Inferior parietal cortex (tissue), 1 donor: ENCODE results near the gene IL17D.

ENCODE experiments used
- DNase-seq: peaks from one replicate; pipeline ENCODE4 v3.0.0-alpha.2; 2016; ENCODE audit errors: extremely low spot score

IL17D gene

GRCh38 chr13:20691616-20692015, 11.9 kb upstream of the IL17D start:
- no peak for DNase-seq

GRCh38 chr13:20696073-20696472, 7.4 kb upstream of the IL17D start:
- DNase-seq, result no peak

GRCh38 chr13:20699715-20700114, 3.8 kb upstream of the IL17D start:
- no peak for DNase-seq

- DNase-seq, result no peak
These were observed 3.2 kb upstream of the IL17D start for GRCh38 chr13:20700288-20700687.

- DNase-seq, result no peak
These were observed 2.0 kb upstream of the IL17D start for GRCh38 chr13:20701461-20701860.

GRCh38 chr13:20702530-20702914, 977 bp upstream of the IL17D start:
- DNase-seq, result no peak

GRCh38 chr13:20703780-20704458, 420 bp downstream of the IL17D start:
- DNase-seq, result peak; percentile 42

- DNase-seq, result no peak
These were observed 1.1 kb downstream of the IL17D start for GRCh38 chr13:20704459-20705069.

- DNase-seq, result no peak
These were observed 3.2 kb downstream of the IL17D start for GRCh38 chr13:20706661-20707060.

GRCh38 chr13:20708216-20708615, 4.7 kb downstream of the IL17D start:
- DNase-seq, result no peak

GRCh38 chr13:20709369-20709768, 5.9 kb downstream of the IL17D start:
- no peak for DNase-seq

- no peak for DNase-seq
These were observed 6.3 kb downstream of the IL17D start for GRCh38 chr13:20709782-20710181.

GRCh38 chr13:20711301-20712044, 8.0 kb downstream of the IL17D start:
- no peak for DNase-seq

GRCh38 chr13:20713014-20713376, 9.5 kb downstream of the IL17D start:
- DNase-seq, result no peak

GRCh38 chr13:20713751-20714150, 10.3 kb downstream of the IL17D start:
- peak; percentile 40 for DNase-seq

GRCh38 chr13:20714161-20714560, 10.7 kb downstream of the IL17D start:
- no peak for DNase-seq

GRCh38 chr13:20714563-20715329, 11.2 kb downstream of the IL17D start:
- DNase-seq, result no peak

- no peak for DNase-seq
These were observed 11.8 kb downstream of the IL17D start for GRCh38 chr13:20715330-20715712.

GRCh38 chr13:20716951-20717350, 13.5 kb downstream of the IL17D start:
- DNase-seq, result no peak

- DNase-seq, result no peak
These were observed 14.4 kb downstream of the IL17D start for GRCh38 chr13:20717581-20718542.

GRCh38 chr13:20718958-20719566, 15.6 kb downstream of the IL17D start:
- DNase-seq, result no peak
